Measurements from ENCODE around the gene MRPL32.

The MRPL32 gene

GRCh38 chr7:42910306-42910705 lies 21.9 kb upstream of the MRPL32 start:
- Histone ChIP-seq H3K9me2 (replicated peaks; ENCODE audit: insufficient read depth, low read length) (no peaks in the 10 kb centered on the region), H3K36me3 (ENCODE audit: low read length) (peaks cover 3% of the 10 kb centered on the region; the same call in 1 of the 2 replicates), H3F3A (ENCODE audit: insufficient read depth) (peaks cover 21% of the 10 kb centered on the region), H3K4me3 (ENCODE audit: insufficient read depth, low read length, poor library complexity, severe bottlenecking) (no peak overlapping the region), H3K4me2 (ENCODE audit: low read depth, low read length, poor library complexity, severe bottlenecking) (no peak overlapping the region), H2AFZ (ENCODE audit: low read depth, low read length, severe bottlenecking) (no peak overlapping the region), H3K27me3 (ENCODE audit: low read length) (no peaks in the 10 kb centered on the region), H3K79me2 (ENCODE audit: insufficient read depth, low read length) (no peaks in the 10 kb centered on the region), H3K9me3 (ENCODE audit: insufficient read depth, low read length) (no peaks in the 10 kb centered on the region), H3K9ac (ENCODE audit: low read length) (no peak overlapping the region; the same call in 1 of the 2 replicates), H3K27ac (ENCODE audit: low read depth, low read length) (no peak overlapping the region), H4K20me1 (ENCODE audit: low read depth, low read length) (no peaks in the 10 kb centered on the region)
- TF ChIP-seq EZH2phosphoT487 (conservative IDR thresholded peaks at IDR 0.05; ENCODE audit: low read length) (no peak), CTCF (IDR thresholded peaks at IDR 0.05; ENCODE audit: insufficient read depth, low read length, poor library complexity, severe bottlenecking) (no peak)

GRCh38 chr7:42911454-42912447 lies 20.4 kb upstream of the MRPL32 start, which contains the start of gene C7orf25:
Gene C7orf25 (minus strand): TSS chr7:42912070. CDS start chr7:42910900, 1,170 bp downstream.
- no peaks in the 10 kb centered on the region for H3K27me3 ChIP-seq (ENCODE audit: low read length)
- no peak for TF ChIP-seq EZH2phosphoT487 (conservative IDR thresholded peaks at IDR 0.05; ENCODE audit: low read length)
- TF ChIP-seq CTCF (IDR thresholded peaks at IDR 0.05; ENCODE audit: insufficient read depth, low read length, poor library complexity, severe bottlenecking): no peak

DNA sequence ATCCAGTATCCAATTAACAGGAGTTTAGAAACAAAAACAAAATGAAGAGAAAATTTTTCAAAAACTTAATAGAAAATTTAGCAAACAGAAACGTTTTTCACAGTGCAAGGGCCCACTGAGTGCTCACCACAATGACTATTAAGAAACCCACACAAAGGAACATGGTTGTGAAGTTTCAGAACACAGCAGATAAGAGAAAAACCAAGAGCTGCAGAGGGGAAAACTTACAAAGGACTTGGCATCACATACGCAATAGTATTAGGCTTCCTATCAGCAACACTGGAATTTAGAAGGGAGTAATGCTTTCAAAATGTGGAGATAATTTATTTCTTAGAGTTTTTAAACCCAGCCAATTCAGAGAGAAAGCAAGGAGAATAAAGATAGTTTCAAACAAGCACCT lies 18.6 kb upstream of the MRPL32 start:
- Histone ChIP-seq H2AFZ (ENCODE audit: low read depth, low read length, severe bottlenecking) (no peak overlapping the region), H3F3A (ENCODE audit: insufficient read depth) (peaks cover 23% of the 10 kb centered on the region), H3K9me3 (ENCODE audit: insufficient read depth, low read length) (no peaks in the 10 kb centered on the region), H3K9me2 (replicated peaks; ENCODE audit: insufficient read depth, low read length) (no peaks in the 10 kb centered on the region), H4K20me1 (ENCODE audit: low read depth, low read length) (no peaks in the 10 kb centered on the region), H3K4me3 (ENCODE audit: insufficient read depth, low read length, poor library complexity, severe bottlenecking) (no peak overlapping the region), H3K79me2 (ENCODE audit: insufficient read depth, low read length) (no peaks in the 10 kb centered on the region), H3K36me3 (ENCODE audit: low read length) (peaks cover 18% of the 10 kb centered on the region), H3K9ac (ENCODE audit: low read length) (no peak overlapping the region), H3K4me2 (ENCODE audit: low read depth, low read length, poor library complexity, severe bottlenecking) (no peak overlapping the region), H3K27ac (ENCODE audit: low read depth, low read length) (no peak overlapping the region), H3K27me3 (ENCODE audit: low read length) (no peaks in the 10 kb centered on the region)
- TF ChIP-seq CTCF (IDR thresholded peaks at IDR 0.05; ENCODE audit: insufficient read depth, low read length, poor library complexity, severe bottlenecking) (no peak), EZH2phosphoT487 (conservative IDR thresholded peaks at IDR 0.05; ENCODE audit: low read length) (no peak)

More at GRCh38 chr7:42911454-42912447, 20.4 kb upstream of the MRPL32 start, which contains the start of gene C7orf25:
- peak within 1 kb of the TSS; percentile 70 for H3K4me2 ChIP-seq (ENCODE audit: low read depth, low read length, poor library complexity, severe bottlenecking)
- peaks cover 10% of the 10 kb centered on the region for H3K36me3 ChIP-seq (ENCODE audit: low read length)
- H3K9ac ChIP-seq (ENCODE audit: low read length): peak within 1 kb of the TSS; percentile 74
- peak within 1 kb of the TSS; percentile 2 for H3K27ac ChIP-seq (ENCODE audit: low read depth, low read length)
- H4K20me1 ChIP-seq (ENCODE audit: low read depth, low read length): no peaks in the 10 kb centered on the region
- peaks cover 23% of the 10 kb centered on the region for H3F3A ChIP-seq (ENCODE audit: insufficient read depth)
- no peaks in the 10 kb centered on the region for H3K9me3 ChIP-seq (ENCODE audit: insufficient read depth, low read length)
- no peaks in the 10 kb centered on the region for H3K79me2 ChIP-seq (ENCODE audit: insufficient read depth, low read length)
- peak within 1 kb of the TSS; percentile 86 for H2AFZ ChIP-seq (ENCODE audit: low read depth, low read length, severe bottlenecking)
- peak within 1 kb of the TSS; percentile 86 for H3K4me3 ChIP-seq (ENCODE audit: insufficient read depth, low read length, poor library complexity, severe bottlenecking)
- no peaks in the 10 kb centered on the region for H3K9me2 ChIP-seq (replicated peaks; ENCODE audit: insufficient read depth, low read length)
